GM18505 (cell line): Measurements from ENCODE around the gene RTN4.

ENCODE experiments used
- ATAC-seq: cut with Tn5 transposase; IDR thresholded peaks from one replicate; pipeline ENCODE4 v1.9.1; 2021; ENCODE audit not compliant: unreplicated experiment
- POLR2A ChIP-seq: IDR thresholded peaks from 4 replicates; pipeline ENCODE4 v1.6.1; 2011; ENCODE audit warnings: borderline replicate concordance; ENCODE audit not compliant: insufficient read depth, insufficient read length; ENCODE audit errors: extremely low read depth

The RTN4 gene

GRCh38 chr2:55033921-55034320 lies 16.3 kb downstream of the RTN4 start:
- ATAC-seq = no peak
- no peak for TF ChIP-seq POLR2A

- no peak for TF ChIP-seq POLR2A
- ATAC-seq = peak; percentile 97
Measured at GRCh38 chr2:55033076-55033742, 17.0 kb downstream of the RTN4 start.

- no peak for TF ChIP-seq POLR2A
Measured at GRCh38 chr2:55031505-55031904, 18.7 kb downstream of the RTN4 start.

GRCh38 chr2:55030766-55031165 lies 19.5 kb downstream of the RTN4 start:
- ATAC-seq = no peak
- TF ChIP-seq POLR2A = no peak

More at GRCh38 chr2:55031505-55031904, 18.7 kb downstream of the RTN4 start:
- no peak for ATAC-seq

- no peak for TF ChIP-seq POLR2A
Measured at GRCh38 chr2:55029098-55029497, 21.2 kb downstream of the RTN4 start.

GRCh38 chr2:55027226-55027625 lies 23.0 kb downstream of the RTN4 start:
- TF ChIP-seq POLR2A = no peak
- ATAC-seq = no peak

More at GRCh38 chr2:55029098-55029497, 21.2 kb downstream of the RTN4 start:
- ATAC-seq = no peak

- no peak for TF ChIP-seq POLR2A
- no peak for ATAC-seq
Measured at GRCh38 chr2:55026202-55026601, 24.0 kb downstream of the RTN4 start.

GRCh38 chr2:55025627-55026026 lies 24.6 kb downstream of the RTN4 start:
- TF ChIP-seq POLR2A = no peak
- peak; percentile 30 for ATAC-seq

- peak; percentile 64 for ATAC-seq
- TF ChIP-seq POLR2A = no peak
Measured at GRCh38 chr2:55025082-55025481, 25.2 kb downstream of the RTN4 start.

GRCh38 chr2:55022476-55022875 lies 27.8 kb downstream of the RTN4 start:
- ATAC-seq = no peak
- no peak for TF ChIP-seq POLR2A

GRCh38 chr2:55019526-55020258 lies 30.6 kb downstream of the RTN4 start:
- TF ChIP-seq POLR2A = no peak
- ATAC-seq = no peak

- ATAC-seq = no peak
- TF ChIP-seq POLR2A = no peak
Measured at GRCh38 chr2:55018619-55019018, 31.6 kb downstream of the RTN4 start.

- TF ChIP-seq POLR2A = no peak
Measured at GRCh38 chr2:55017880-55018279, 32.4 kb downstream of the RTN4 start.

GRCh38 chr2:55017428-55017827 lies 32.8 kb downstream of the RTN4 start:
- ATAC-seq = no peak
- TF ChIP-seq POLR2A = no peak

More at GRCh38 chr2:55017880-55018279, 32.4 kb downstream of the RTN4 start:
- no peak for ATAC-seq

GRCh38 chr2:55014962-55015939 lies 35.0 kb downstream of the RTN4 start:
- ATAC-seq = no peak
- no peak for TF ChIP-seq POLR2A
